CD8-positive, alpha-beta memory T cell (primary cell): ENCODE data around the gene CDYL. TPM values are rescaled to one million over a fixed set of nuclear protein-coding genes. Genes with fewer than 3 reads are reported as not detected.

ENCODE experiments used
- CTCF ChIA-PET: fragments of 350-600 bp; sonication (Branson Sonifier 250); formaldehyde crosslinking; loops from one replicate; lab custom pipeline; 2021; ENCODE audit warnings: antibody characterized with exemption; lab: Charles Lee
- POLR2A ChIA-PET: fragments of 350-600 bp; sonication (Branson Sonifier 250); formaldehyde crosslinking; loops from one replicate; lab custom pipeline; 2021; ENCODE audit warnings: antibody characterized with exemption; lab: Charles Lee
- DNase-seq, 5 donors: peaks; one replicate each; pipeline versions ENCODE4 v3.0.0 to v3.0.0-alpha.2; 2020 to 2022; ENCODE audit warnings: mixed read lengths in 1 of 5
- H3K27ac ChIP-seq: one replicate; pipeline ENCODE4 v1.7.0; 2013; ENCODE audit warnings: low read depth, mild to moderate bottlenecking, low read length, moderate library complexity
- H3K27me3 ChIP-seq: 2 replicates; pipeline ENCODE4 v1.7.0; 2013; ENCODE audit warnings: low read length, mild to moderate bottlenecking; ENCODE audit not compliant: insufficient read depth, poor library complexity, severe bottlenecking
- H3K36me3 ChIP-seq: 2 replicates; pipeline ENCODE4 v1.7.0; 2013; ENCODE audit warnings: mild to moderate bottlenecking, low read length, moderate library complexity; ENCODE audit not compliant: insufficient read depth
- H3K4me1 ChIP-seq: 2 replicates; pipeline ENCODE4 v1.7.0; 2013; ENCODE audit warnings: mild to moderate bottlenecking, low read length, moderate library complexity; ENCODE audit not compliant: insufficient read depth
- H3K4me3 ChIP-seq: 2 replicates; pipeline ENCODE4 v1.7.0; 2013; ENCODE audit warnings: mild to moderate bottlenecking, low read length
- H3K9me3 ChIP-seq: 2 replicates; pipeline ENCODE4 v1.7.0; 2013; ENCODE audit warnings: mild to moderate bottlenecking, low read length
- H3K27ac Mint-ChIP-seq, 8 donors: one replicate each; pipeline ENCODE4 v1.8.0; 2020 to 2021; ENCODE audit warnings: mixed read lengths in 8 of 8, mild to moderate bottlenecking in 6 of 8, inconsistent platforms in 3 of 8, moderate library complexity in 3 of 8
- H3K27me3 Mint-ChIP-seq, 2 donors: one replicate each; pipeline ENCODE4 v1.8.0; 2020 to 2021; ENCODE audit warnings: mixed read lengths in 2 of 2, mild to moderate bottlenecking in 1 of 2, moderate library complexity in 1 of 2
- H3K36me3 Mint-ChIP-seq, 3 donors: one replicate each; pipeline ENCODE4 v1.8.0; 2020 to 2021; ENCODE audit warnings: mixed read lengths in 3 of 3, inconsistent platforms in 1 of 3, mild to moderate bottlenecking in 1 of 3
- H3K4me1 Mint-ChIP-seq, 3 donors: one replicate each; pipeline ENCODE4 v1.8.0; 2020 to 2021; ENCODE audit warnings: mixed read lengths in 3 of 3, inconsistent platforms in 1 of 3, mild to moderate bottlenecking in 1 of 3
- H3K4me3 Mint-ChIP-seq, 7 donors: one replicate each; pipeline ENCODE4 v1.8.0; 2020 to 2021; ENCODE audit warnings: mixed read lengths in 7 of 7, mild to moderate bottlenecking in 6 of 7, moderate library complexity in 4 of 7, inconsistent platforms in 2 of 7
- H3K9me3 Mint-ChIP-seq, 5 donors: one replicate each; pipeline ENCODE4 v1.8.0; 2020 to 2022; ENCODE audit warnings: mixed read lengths in 5 of 5, mild to moderate bottlenecking in 3 of 5, moderate library complexity in 2 of 5, inconsistent platforms in 1 of 5
- polyA plus RNA-seq: library from polyadenylated mRNA; unstranded; fragments of 300-500 nt; fragmentation: Illumina TruSeq; gene quantifications from one replicate; pipeline ENCODE4 v1.2.3, GENCODE V29; 2021
- total RNA-seq, 2 experiments: library from RNA; stranded (reverse); gene quantifications; one replicate each; pipeline ENCODE4 v1.2.3, GENCODE V29; 2021

The CDYL gene
- total and polyA plus RNA-seq, 3 experiments from 2014 or later: 7.5 to 32.2 (median 31.7) TPM

DNA sequence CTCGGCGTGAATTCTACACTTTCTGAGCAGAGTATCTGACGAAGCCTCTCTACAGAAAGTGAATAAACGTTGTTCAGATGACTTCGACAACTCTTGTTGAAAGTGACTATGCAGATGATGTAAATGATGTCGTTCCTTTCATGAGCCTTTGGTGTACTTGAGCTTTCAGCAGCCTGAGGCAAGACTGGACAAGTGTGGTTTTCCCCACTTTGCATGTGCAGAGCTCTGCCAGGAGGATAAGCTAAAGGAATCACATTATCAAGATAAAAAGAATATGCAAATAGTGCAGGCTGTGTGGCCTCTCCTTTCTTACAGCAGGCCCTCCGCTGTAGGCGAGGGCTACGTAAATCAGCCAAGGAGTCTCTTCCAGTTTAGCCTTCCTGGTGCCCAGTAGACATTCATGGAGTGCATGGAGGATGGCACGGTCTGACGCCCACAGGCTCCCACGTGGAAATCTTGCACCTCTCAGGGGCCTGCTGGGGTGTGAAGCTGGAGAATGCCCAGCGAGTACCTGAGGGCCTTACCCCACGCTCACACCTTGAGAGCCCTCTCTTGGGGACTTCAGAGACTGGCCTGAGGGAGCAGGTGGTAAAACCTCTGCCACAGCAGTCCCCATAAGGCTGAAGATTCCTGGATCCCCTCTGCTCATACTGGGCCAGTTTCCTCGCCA lies 172.7 kb downstream of the CDYL start:
- Mint-ChIP-seq H3K4me3 (no peak overlapping the region), H3K4me1 (no peaks in the 10 kb centered on the region), H3K36me3 (peaks cover 8 to 85% (median 30%) of the 10 kb centered on the region in 3 donors), H3K9me3 (no peaks in the 10 kb centered on the region), H3K27me3 (no peaks in the 10 kb centered on the region), H3K27ac (no peak overlapping the region)
- H3K4me3 ChIP-seq: no peak overlapping the region
- peaks cover 29% of the 10 kb centered on the region for H3K36me3 ChIP-seq
- ChIA-PET CTCF (no interaction called here), POLR2A (no interaction called here)
- DNase-seq: peak in 1 of 5 donors; percentile 15
- H3K9me3 ChIP-seq: no peaks in the 10 kb centered on the region
- H3K27me3 ChIP-seq: no peaks in the 10 kb centered on the region
- no peak overlapping the region for H3K27ac ChIP-seq
- no peaks in the 10 kb centered on the region for H3K4me1 ChIP-seq

GRCh38 chr6:4950076-4950475 lies 173.9 kb downstream of the CDYL start:
- Histone ChIP-seq H3K27me3 (no peaks in the 10 kb centered on the region), H3K4me1 (no peaks in the 10 kb centered on the region), H3K4me3 (no peak overlapping the region), H3K36me3 (peaks cover 29% of the 10 kb centered on the region), H3K27ac (no peak overlapping the region), H3K9me3 (no peaks in the 10 kb centered on the region)
- Mint-ChIP-seq H3K9me3 (no peaks in the 10 kb centered on the region), H3K36me3 (peaks cover 8 to 83% (median 26%) of the 10 kb centered on the region in 3 donors), H3K27ac (no peak overlapping the region), H3K27me3 (no peaks in the 10 kb centered on the region), H3K4me3 (no peak overlapping the region), H3K4me1 (no peaks in the 10 kb centered on the region)
- ChIA-PET POLR2A (no interaction called here), CTCF (no interaction called here)
- peak in 1 of 5 donors; percentile 2 for DNase-seq

DNA sequence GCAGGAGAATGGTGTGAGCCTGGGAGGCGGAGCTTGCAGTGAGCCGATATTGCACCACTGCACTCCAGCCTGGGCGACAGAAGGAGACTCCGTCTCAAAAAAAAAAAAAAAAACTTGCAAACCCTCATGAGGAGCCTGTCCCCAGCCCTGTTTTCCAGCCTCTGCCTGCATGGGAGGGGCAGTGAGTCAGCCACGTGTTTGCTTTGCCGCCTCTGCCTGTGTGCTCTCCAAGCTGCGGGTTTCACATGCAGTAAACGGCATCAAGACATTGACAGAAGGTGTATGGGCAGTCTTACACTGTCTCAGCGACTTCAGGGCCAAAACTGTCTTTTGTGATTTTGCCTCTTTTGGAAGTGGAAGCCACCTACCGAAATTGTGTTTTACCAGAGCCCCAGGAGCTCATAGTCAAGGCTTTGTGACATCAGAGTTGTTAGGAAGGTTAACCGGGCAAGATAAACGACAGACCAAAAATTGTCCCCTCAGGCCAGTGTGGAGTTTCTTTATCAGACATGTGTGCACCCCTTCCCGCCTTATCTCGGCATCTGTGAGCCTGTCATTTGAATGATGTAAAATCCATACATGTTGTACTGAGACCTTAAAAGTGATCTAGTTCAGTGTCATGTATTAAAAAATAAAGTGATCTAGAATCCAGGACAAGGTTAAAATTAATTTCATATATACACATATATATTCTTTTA lies 174.8 kb downstream of the CDYL start:
- Mint-ChIP-seq H3K4me1 (no peaks in the 10 kb centered on the region), H3K36me3 (peaks cover 8 to 82% (median 25%) of the 10 kb centered on the region in 3 donors), H3K27me3 (no peaks in the 10 kb centered on the region), H3K4me3 (no peak overlapping the region), H3K27ac (peak overlapping the region in 1 of 8 donors; percentile 4), H3K9me3 (no peaks in the 10 kb centered on the region)
- DNase-seq: peak in 1 of 5 donors; percentile 17
- no peaks in the 10 kb centered on the region for H3K4me1 ChIP-seq
- no peak overlapping the region for H3K4me3 ChIP-seq
- ChIA-PET CTCF (no interaction called here), POLR2A (no interaction called here)
- no peaks in the 10 kb centered on the region for H3K9me3 ChIP-seq
- peaks cover 21% of the 10 kb centered on the region for H3K36me3 ChIP-seq
- no peak overlapping the region for H3K27ac ChIP-seq
- no peaks in the 10 kb centered on the region for H3K27me3 ChIP-seq

- Histone ChIP-seq H3K27me3 (no peaks in the 10 kb centered on the region), H3K4me1 (no peaks in the 10 kb centered on the region), H3K9me3 (no peaks in the 10 kb centered on the region), H3K36me3 (peaks cover 19% of the 10 kb centered on the region), H3K4me3 (no peak overlapping the region), H3K27ac (no peak overlapping the region)
- Mint-ChIP-seq H3K9me3 (no peaks in the 10 kb centered on the region), H3K27me3 (no peaks in the 10 kb centered on the region), H3K4me3 (no peak overlapping the region), H3K36me3 (peaks cover 8 to 65% (median 25%) of the 10 kb centered on the region in 3 donors), H3K4me1 (no peaks in the 10 kb centered on the region), H3K27ac (no peak overlapping the region)
- ChIA-PET POLR2A (no interaction called here), CTCF (interaction anchor here (0.9 kb wide), 1 partner anchor 50 kb away, joined by 3 read pairs; no protein-coding TSS in a partner anchor)
- DNase-seq: peak in 1 of 5 donors; percentile 3
These were observed 177.2 kb downstream of the CDYL start for GRCh38 chr6:4953440-4953839.

DNA sequence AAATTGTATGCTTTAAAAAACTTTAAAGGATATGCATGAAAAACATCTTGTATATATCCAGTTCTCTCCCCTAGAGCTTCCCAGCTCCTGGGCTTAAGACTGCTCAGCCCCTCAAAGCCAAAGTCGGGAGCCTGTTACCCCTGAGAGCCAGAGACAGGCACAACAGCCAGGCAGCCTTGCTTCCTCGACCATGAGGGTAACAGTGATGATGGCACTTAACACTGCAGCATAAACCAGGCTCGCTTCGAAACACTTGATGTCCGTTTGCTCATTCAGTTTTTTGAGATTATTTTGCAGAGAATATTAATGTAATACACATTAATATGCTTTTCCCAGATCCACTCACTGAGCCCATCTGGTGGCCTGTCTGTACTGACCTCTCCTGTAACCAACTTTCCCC lies 180.4 kb downstream of the CDYL start:
- POLR2A ChIA-PET: no interaction called here
- peaks cover 0 to 40% (median 17%) of the 10 kb centered on the region in 3 donors for H3K36me3 Mint-ChIP-seq
- Histone ChIP-seq H3K9me3 (no peaks in the 10 kb centered on the region), H3K4me3 (no peak overlapping the region), H3K4me1 (no peaks in the 10 kb centered on the region), H3K27ac (no peak overlapping the region), H3K27me3 (no peaks in the 10 kb centered on the region), H3K36me3 (peaks cover 4% of the 10 kb centered on the region)
- H3K4me1 Mint-ChIP-seq: no peaks in the 10 kb centered on the region
- CTCF ChIA-PET: interaction anchor here (0.9 kb wide), 1 partner anchor 13 kb away, joined by 3 read pairs; no protein-coding TSS in a partner anchor
- peaks cover 0 to 7% (median 0%) of the 10 kb centered on the region in 5 donors for H3K9me3 Mint-ChIP-seq
- H3K4me3 Mint-ChIP-seq: no peak overlapping the region
- no peak overlapping the region for H3K27ac Mint-ChIP-seq
- H3K27me3 Mint-ChIP-seq: no peaks in the 10 kb centered on the region
- DNase-seq: no peak

DNA sequence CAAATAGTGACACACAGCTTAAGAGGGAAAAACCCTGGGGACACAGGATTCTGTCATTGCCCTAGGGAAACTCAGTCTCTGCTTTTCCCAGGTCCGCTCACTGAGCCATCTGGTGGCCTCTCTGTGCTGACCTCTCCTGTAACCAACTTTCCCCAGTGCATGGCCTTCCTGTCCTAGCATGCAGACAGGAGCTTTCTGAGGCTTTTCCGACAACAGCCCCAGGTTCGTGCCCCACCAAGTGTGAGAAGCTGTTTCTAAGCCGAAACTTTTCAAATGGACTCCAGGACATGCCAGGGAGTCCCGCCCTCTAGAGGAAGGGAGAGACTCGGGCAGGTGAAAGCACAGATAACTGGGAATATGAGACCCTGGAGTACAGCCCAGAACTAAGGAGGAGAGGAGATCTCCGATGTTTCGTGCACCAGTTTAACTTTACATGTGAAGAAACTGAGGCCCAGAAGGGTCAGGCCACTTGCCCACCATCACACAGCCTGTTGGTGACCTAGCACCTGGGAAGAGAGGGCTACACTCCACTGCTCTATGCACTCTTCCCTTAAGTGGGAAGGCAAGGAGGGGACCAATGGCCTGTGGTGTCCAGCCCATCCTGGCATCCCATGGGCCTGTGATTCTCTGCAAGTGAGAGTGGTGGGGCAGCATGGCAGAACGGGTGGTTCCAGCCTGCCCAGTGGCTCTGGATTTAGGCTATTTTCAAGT lies 181.5 kb downstream of the CDYL start:
- H3K27ac Mint-ChIP-seq: no peak overlapping the region
- no peaks in the 10 kb centered on the region for H3K27me3 Mint-ChIP-seq
- H3K4me1 Mint-ChIP-seq: no peaks in the 10 kb centered on the region
- ChIA-PET POLR2A (no interaction called here), CTCF (interaction anchor here (0.9 kb wide), 1 partner anchor 14 kb away, joined by 3 read pairs; no protein-coding TSS in a partner anchor)
- peaks cover 0 to 7% (median 0%) of the 10 kb centered on the region in 5 donors for H3K9me3 Mint-ChIP-seq
- H3K9me3 ChIP-seq: no peaks in the 10 kb centered on the region
- H3K27me3 ChIP-seq: no peaks in the 10 kb centered on the region
- H3K4me1 ChIP-seq: no peaks in the 10 kb centered on the region
- peaks cover 4% of the 10 kb centered on the region for H3K36me3 ChIP-seq
- H3K4me3 ChIP-seq: no peak overlapping the region
- no peak overlapping the region for H3K4me3 Mint-ChIP-seq
- H3K27ac ChIP-seq: no peak overlapping the region
- no peak for DNase-seq
- H3K36me3 Mint-ChIP-seq: peaks cover 0 to 29% (median 13%) of the 10 kb centered on the region in 3 donors

- ChIA-PET CTCF (no interaction called here), POLR2A (no interaction called here)
- no peaks in the 10 kb centered on the region for H3K4me1 Mint-ChIP-seq
These were observed 182.4 kb downstream of the CDYL start for GRCh38 chr6:4958624-4959023.

More at GRCh38 chr6:4958624-4959023, 182.4 kb downstream of the CDYL start:
- peaks cover 0 to 23% (median 10%) of the 10 kb centered on the region in 3 donors for H3K36me3 Mint-ChIP-seq
- Histone ChIP-seq H3K27ac (no peak overlapping the region), H3K4me3 (no peak overlapping the region), H3K4me1 (no peaks in the 10 kb centered on the region), H3K36me3 (peaks cover 4% of the 10 kb centered on the region), H3K9me3 (no peaks in the 10 kb centered on the region), H3K27me3 (no peaks in the 10 kb centered on the region)
- no peaks in the 10 kb centered on the region for H3K27me3 Mint-ChIP-seq
- H3K9me3 Mint-ChIP-seq: peaks cover 0 to 7% (median 0%) of the 10 kb centered on the region in 5 donors
- no peak overlapping the region for H3K27ac Mint-ChIP-seq
- H3K4me3 Mint-ChIP-seq: no peak overlapping the region
- DNase-seq: no peak
